HepG2 (cell line): ENCODE data around the gene ZNF3. TPM values are rescaled to one million over a fixed set of nuclear protein-coding genes. Genes with fewer than 3 reads are reported as not detected.
A peak's percentile ranks its signal among the peaks of the same experiment; 100 is the strongest.

Experiments used
- ARID2 ChIP-seq: sonication (generic); formaldehyde crosslinking; IDR thresholded peaks from 2 replicates; pipeline ENCODE4 v1.8.1; 2022; ENCODE audit warnings: mild to moderate bottlenecking, missing genetic modification reagents, borderline replicate concordance
- ETS1 ChIP-seq: sonication (generic); formaldehyde crosslinking; IDR thresholded peaks from 2 replicates; pipeline ENCODE4 v1.4.0; 2020; ENCODE audit warnings: missing genetic modification reagents
- FOXA1 ChIP-seq, 2 experiments: fragments of 450-650 bp in 1 of 2; sonication (generic) in 1 of 2; formaldehyde crosslinking in 1 of 2; IDR thresholded peaks; 2 replicates each; pipeline versions ENCODE4 v1.4.0 to v1.6.1; 2016 to 2020; ENCODE audit warnings: missing genetic modification reagents in 1 of 2
- HOXA9 ChIP-seq: sonication (generic); formaldehyde crosslinking; IDR thresholded peaks from 2 replicates; pipeline ENCODE4 v1.8.1; 2022; ENCODE audit warnings: missing genetic modification reagents, mild to moderate bottlenecking, moderate library complexity, borderline replicate concordance
- ISX ChIP-seq: sonication (generic); formaldehyde crosslinking; conservative IDR thresholded peaks from 2 replicates; pipeline ENCODE4 v1.5.0; 2020; ENCODE audit warnings: missing genetic modification reagents
- KLF11 ChIP-seq: IDR thresholded peaks from 2 replicates; pipeline ENCODE4 v1.6.1; 2016; ENCODE audit warnings: missing compliant biosample characterization
- LRRFIP1 ChIP-seq: sonication (generic); formaldehyde crosslinking; conservative IDR thresholded peaks from 2 replicates; pipeline ENCODE4 v1.4.0; 2020; ENCODE audit warnings: missing genetic modification reagents
- MAF1 ChIP-seq: sonication (generic); formaldehyde crosslinking; IDR thresholded peaks from 2 replicates; pipeline ENCODE4 v1.5.0; 2020; ENCODE audit warnings: missing genetic modification reagents, borderline replicate concordance
- NCOA1 ChIP-seq: sonication (generic); formaldehyde crosslinking; IDR thresholded peaks from 2 replicates; pipeline ENCODE4 v1.9.0; 2021; ENCODE audit warnings: missing genetic modification reagents
- NFKB2 ChIP-seq: sonication (generic); formaldehyde crosslinking; IDR thresholded peaks from 2 replicates; pipeline ENCODE4 v1.4.0; 2020; ENCODE audit warnings: missing genetic modification reagents, borderline replicate concordance
- NONO ChIP-seq, 2 experiments: fragments of 450-650 bp in 1 of 2; sonication (generic) in 1 of 2; formaldehyde crosslinking in 1 of 2; IDR thresholded peaks in 1 of 2; conservative IDR thresholded peaks in 1 of 2; 2 replicates each; pipeline versions ENCODE4 v1.6.1 to v1.8.0; 2017 to 2022; ENCODE audit warnings: mild to moderate bottlenecking in 1 of 2, missing genetic modification reagents in 1 of 2, moderate library complexity in 1 of 2
- PCBP2 ChIP-seq: fragments of 200-400 bp; formaldehyde crosslinking; optimal IDR thresholded peaks from 2 replicates; pipeline ENCODE3; 2018; ENCODE audit warnings: low read length, low read depth; ENCODE audit not compliant: poor library complexity, severe bottlenecking
- RFX3 ChIP-seq: IDR thresholded peaks from 2 replicates; pipeline ENCODE4 v1.6.1; 2016; ENCODE audit warnings: missing biosample characterization, missing genetic modification reagents
- RFXAP ChIP-seq: sonication (generic); formaldehyde crosslinking; IDR thresholded peaks from 2 replicates; pipeline ENCODE4 v1.4.0; 2020; ENCODE audit warnings: missing genetic modification reagents, borderline replicate concordance
- SRSF9 ChIP-seq: fragments of 200-400 bp; formaldehyde crosslinking; IDR thresholded peaks from 2 replicates; pipeline ENCODE4 v1.6.1; 2018; ENCODE audit warnings: borderline replicate concordance, mild to moderate bottlenecking, low read depth, low read length; ENCODE audit not compliant: insufficient read depth, poor library complexity, severe bottlenecking
- TBX2 ChIP-seq: sonication (generic); formaldehyde crosslinking; IDR thresholded peaks from 2 replicates; pipeline ENCODE4 v1.5.0; 2020; ENCODE audit warnings: missing genetic modification reagents, mild to moderate bottlenecking, borderline replicate concordance
- TCF7 ChIP-seq: sonication (generic); IDR thresholded peaks from 2 replicates; pipeline ENCODE4 v1.6.1; 2016; ENCODE audit warnings: antibody characterized with exemption, low read depth
- ZBTB8A ChIP-seq: sonication (generic); formaldehyde crosslinking; IDR thresholded peaks from 2 replicates; pipeline ENCODE4 v1.4.0; 2020; ENCODE audit warnings: mild to moderate bottlenecking, low read depth, missing genetic modification reagents, borderline replicate concordance
- ZFP36L2 ChIP-seq: sonication (generic); formaldehyde crosslinking; IDR thresholded peaks from 2 replicates; pipeline ENCODE4 v1.4.0; 2020; ENCODE audit warnings: missing genetic modification reagents
- ZFY ChIP-seq: sonication (generic); formaldehyde crosslinking; IDR thresholded peaks from 2 replicates; pipeline ENCODE4 v1.4.0; 2020; ENCODE audit warnings: missing genetic modification reagents
- ZKSCAN5 ChIP-seq: sonication (generic); formaldehyde crosslinking; IDR thresholded peaks from 2 replicates; pipeline ENCODE4 v1.5.1; 2020; ENCODE audit warnings: mild to moderate bottlenecking, missing genetic modification reagents
- ZNF17 ChIP-seq: sonication (generic); formaldehyde crosslinking; IDR thresholded peaks from 2 replicates; pipeline ENCODE4 v1.5.0; 2020; ENCODE audit warnings: mild to moderate bottlenecking, missing genetic modification reagents
- ZNF362 ChIP-seq: sonication (generic); formaldehyde crosslinking; IDR thresholded peaks from 2 replicates; pipeline ENCODE4 v1.4.0; 2020; ENCODE audit warnings: missing genetic modification reagents, mild to moderate bottlenecking, borderline replicate concordance
- ZNF761 ChIP-seq: sonication (generic); formaldehyde crosslinking; conservative IDR thresholded peaks from 2 replicates; pipeline ENCODE4 v1.4.0; 2020; ENCODE audit warnings: mild to moderate bottlenecking, missing genetic modification reagents
- ZNF780A ChIP-seq: sonication (generic); formaldehyde crosslinking; IDR thresholded peaks from 2 replicates; pipeline ENCODE4 v1.8.0; 2022; ENCODE audit warnings: mild to moderate bottlenecking, missing genetic modification reagents, moderate library complexity
- polyA plus RNA-seq, 8 experiments: library from polyadenylated mRNA; depleted of rRNA in 3 of 8; stranded (reverse) in 7 of 8; unstranded in 1 of 8; fragments of >200 nt; fragmentation: Illumina TruSeq in 4 of 8; extraction: Trizol in 4 of 8; gene quantifications; 2 replicates each; pipeline versions ENCODE4 v1.2.1 to v1.2.3, GENCODE V29; 2011 to 2016; ENCODE audit warnings: low read depth in 4 of 8, missing spikeins in 1 of 8, mixed read lengths in 1 of 8; ENCODE audit not compliant: insufficient read depth in 1 of 8
- total RNA-seq, 5 experiments: library from RNA; depleted of rRNA; stranded (reverse); fragments of >200 nt; fragmentation: Illumina TruSeq; extraction: Trizol; gene quantifications; 2 replicates each; pipeline ENCODE4 v1.2.3, GENCODE V29; 2016; ENCODE audit warnings: low read depth in 1 of 5

ZNF3 gene
- total and polyA plus RNA-seq, 2 of the 13 experiments (the other 11 are each of a cell fraction or from before 2014, with no cell fraction given): 33.7 to 56.9 TPM

- TF ChIP-seq PCBP2 (no peak), ZNF362 (CRISPR knock-in tag) (no peak), ZFY (peak; percentile 53; the same call in 1 of the 2 replicates), NONO (IDR thresholded peaks at IDR 0.05) (no peak), NONO (CRISPR knock-in tag; conservative IDR thresholded peaks at IDR 0.05) (no peak; the same call in 1 of the 2 replicates), ZNF780A (peak; percentile 59; the same call in 1 of the 2 replicates), TCF7 (no peak), ARID2 (CRISPR knock-in tag) (peak; percentile 84; the same call in 1 of the 2 replicates), ZFP36L2 (CRISPR knock-in tag) (no peak), KLF11 (CRISPR knock-in tag) (peak; percentile 48; the same call in 1 of the 2 replicates), SRSF9 (no peak), ZKSCAN5 (CRISPR knock-in tag) (no peak), HOXA9 (CRISPR knock-in tag) (peak; percentile 90), ETS1 (CRISPR knock-in tag) (no peak), MAF1 (CRISPR knock-in tag) (no peak), RFXAP (peak; percentile 64; the same call in 1 of the 2 replicates), ZNF17 (CRISPR knock-in tag) (no peak), TBX2 (CRISPR knock-in tag) (no peak; the same call in 1 of the 2 replicates), ZBTB8A (CRISPR knock-in tag) (no peak), ISX (CRISPR knock-in tag) (0 out of 2 replicates have a peak, but pooled peaks have one; percentile 13), NFKB2 (CRISPR knock-in tag) (no peak), NCOA1 (CRISPR knock-in tag) (no peak), ZNF761 (CRISPR knock-in tag) (no peak), FOXA1 (IDR thresholded peaks at IDR 0.05) (no peak), FOXA1 (CRISPR knock-in tag; IDR thresholded peaks at IDR 0.05) (no peak), LRRFIP1 (CRISPR knock-in tag) (no peak), RFX3 (CRISPR knock-in tag) (no peak)
Measured at GRCh38 chr7:100101016-100101862, 19.7 kb upstream of the ZNF3 start, which contains the start of the genes AP4M1 and MCM7 (continued).
